ENCODE data around the gene AGAP1.

GRCh38 chr2:236160366-236161081 is 666.7 kb downstream of the AGAP1 start:
- TF ChIP-seq CTCF (conservative IDR thresholded peaks at IDR 0.05; ENCODE audit: low read length) (no peak), EZH2phosphoT487 (IDR thresholded peaks at IDR 0.05; ENCODE audit: borderline replicate concordance, low read depth, low read length) (no peak)

Data from OCI-LY7 (cell line).